ENCODE results near the gene ECHS1.

DNA sequence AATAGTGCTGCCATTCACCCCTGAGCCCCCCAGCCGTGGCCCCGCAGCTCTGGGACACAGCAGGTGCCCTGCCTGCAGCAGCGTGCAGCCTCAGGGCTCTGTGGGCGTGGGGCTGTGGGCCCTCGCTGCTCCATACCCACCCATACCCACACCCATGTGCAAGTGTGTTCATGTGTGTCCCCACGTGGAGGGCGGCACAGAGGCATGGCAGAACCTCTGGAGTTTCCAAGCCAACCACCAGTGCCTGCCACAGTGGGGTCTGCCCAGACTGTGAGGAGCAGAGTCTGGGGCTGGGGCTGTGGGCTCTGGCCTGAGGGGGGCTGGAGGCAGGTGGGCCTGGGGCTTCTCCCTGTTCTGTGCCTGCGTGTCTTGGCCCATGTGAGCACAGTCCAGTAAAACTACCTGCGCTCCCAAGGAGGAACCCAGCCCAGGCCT, 23.6 kb downstream of the ECHS1 start:
- TF ChIP-seq POLR2A (IDR thresholded peaks at IDR 0.05) (no peak), CTCF (IDR thresholded peaks at IDR 0.05 in 4 of 5, conservative IDR thresholded peaks at IDR 0.05 in 1 of 5) (no peak)

All from gastrocnemius medialis (tissue), 4 donors.